AG04449 (cell line): ENCODE results near the gene ZNF771.

ENCODE experiments used
- CTCF ChIA-PET: fragments of 350-600 bp; formaldehyde crosslinking; extraction: SDS; loops from one replicate; lab custom pipeline; 2021; ENCODE audit warnings: antibody characterized with exemption; lab: Yijun Ruan, JAX
- POLR2A ChIA-PET: fragments of 400-600, 350-600 bp; formaldehyde crosslinking; extraction: SDS; loops from one replicate; lab custom pipeline; 2020; ENCODE audit warnings: antibody characterized with exemption, inconsistent platforms; lab: Yijun Ruan, JAX
- DNase-seq: peaks from one replicate; pipeline ENCODE4 v3.0.0-alpha.2; 2010; ENCODE audit warnings: low read depth, low spot score
- H3K4me3 ChIP-seq: 2 replicates; pipeline ENCODE4 v1.5.1; 2011; ENCODE audit warnings: low read depth, mild to moderate bottlenecking, control low read depth, low read length
- CTCF ChIP-seq: IDR thresholded peaks from one replicate; pipeline ENCODE4 v1.5.1; 2011; ENCODE audit warnings: mild to moderate bottlenecking, moderate library complexity, low read length, control low read depth, inconsistent platforms; ENCODE audit not compliant: insufficient read depth; ENCODE audit errors: missing control alignments

Gene ZNF771

GRCh38 chr16:30369091-30369937 lies 38.1 kb upstream of the ZNF771 start:
- ChIA-PET CTCF (interaction anchor here (0.9 to 1.3 kb wide), 6 partner anchors 9 to 61 kb away, joined by 3 to 5 read pairs (median 4); partner anchors contain the start of genes CD2BP2 and DCTPP1), POLR2A (interaction anchor here (1.1 kb wide), 1 partner anchor 13 kb away, joined by 5 read pairs; no protein-coding TSS in a partner anchor)
- TF ChIP-seq CTCF, result no peak
- no peak for DNase-seq
- H3K4me3 ChIP-seq, result peak overlapping the region; percentile 85

GRCh38 chr16:30369938-30370455 lies 37.4 kb upstream of the ZNF771 start:
- ChIA-PET CTCF (interaction anchor here (1.1 to 1.9 kb wide), 5 partner anchors 10 to 278 kb away, joined by 3 to 9 read pairs (median 4); partner anchors contain the start of genes CD2BP2 and TBX6), POLR2A (interaction anchor here (1.0 to 1.9 kb wide), 3 partner anchors 13 to 35 kb away, joined by 4 to 12 read pairs (median 8); partner anchors contain the start of genes CD2BP2 and SEPTIN1)
- TF ChIP-seq CTCF, result no peak
- H3K4me3 ChIP-seq, result peak overlapping the region; percentile 85
- no peak for DNase-seq

GRCh38 chr16:30370456-30371247 lies 36.8 kb upstream of the ZNF771 start, which contains the start of gene TBC1D10B:
TBC1D10B (minus strand) TSS chr16:30370494; CDS start chr16:30370183, 311 bp downstream.
- H3K4me3 ChIP-seq, result peak within 1 kb of the TSS; percentile 85
- ChIA-PET POLR2A (interaction anchor here (0.7 to 1.9 kb wide), 9 partner anchors 12 to 305 kb away, joined by 3 to 12 read pairs (median 4); partner anchors contain the start of genes ALDOA, CD2BP2, SEPTIN1 and TBX6), CTCF (interaction anchor here (0.6 to 2.0 kb wide), 8 partner anchors 9 to 279 kb away, joined by 3 to 9 read pairs (median 4); partner anchors contain the start of genes CD2BP2, TBX6, ZNF48 and ZNF771)
- peak; percentile 13 for TF ChIP-seq CTCF
- peak; percentile 100 for DNase-seq

- POLR2A ChIA-PET, result interaction anchor here (0.7 to 1.9 kb wide), 9 partner anchors 11 to 306 kb away, joined by 3 to 12 read pairs (median 4); partner anchors contain the start of genes ALDOA, CD2BP2, SEPTIN1 and TBX6
- TF ChIP-seq CTCF, result no peak
- CTCF ChIA-PET, result interaction anchor here (0.6 to 2.0 kb wide), 8 partner anchors 9 to 280 kb away, joined by 3 to 9 read pairs (median 4); partner anchors contain the start of genes CD2BP2, TBX6, ZNF48 and ZNF771
- no peak for DNase-seq
- peak overlapping the region; percentile 65 for H3K4me3 ChIP-seq
These were observed 36.1 kb upstream of the ZNF771 start for GRCh38 chr16:30371248-30371816.

DNA sequence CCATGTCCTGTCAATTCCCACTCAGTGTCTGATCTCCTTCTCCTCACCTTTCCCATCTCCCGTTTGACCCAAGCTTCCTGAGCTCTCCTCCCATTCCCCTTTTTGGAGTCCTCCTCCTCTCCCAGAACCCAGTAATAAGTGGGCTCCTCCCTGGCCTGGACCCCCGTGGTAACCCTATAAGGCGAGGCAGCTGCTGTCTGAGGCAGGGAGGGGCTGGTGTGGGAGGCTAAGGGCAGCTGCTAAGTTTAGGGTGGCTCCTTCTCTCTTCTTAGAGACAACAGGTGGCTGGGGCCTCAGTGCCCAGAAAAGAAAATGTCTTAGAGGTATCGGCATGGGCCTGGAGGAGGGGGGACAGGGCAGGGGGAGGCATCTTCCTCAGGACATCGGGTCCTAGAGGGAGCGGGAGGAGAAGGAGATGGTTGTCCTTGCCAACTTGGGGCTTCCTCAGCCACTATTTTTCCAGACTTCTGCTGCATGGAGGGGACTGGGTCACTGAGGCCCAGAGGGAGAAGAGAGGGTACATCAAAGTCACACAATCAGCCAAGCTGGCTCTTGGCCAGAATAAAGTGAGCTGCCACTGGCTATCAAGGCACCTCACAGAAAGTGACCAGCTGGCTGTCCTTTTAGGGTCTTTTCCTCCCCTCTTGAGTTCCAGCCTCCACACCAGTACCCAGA lies 35.2 kb upstream of the ZNF771 start:
- no peak for TF ChIP-seq CTCF
- POLR2A ChIA-PET, result interaction anchor here (1.6 to 1.9 kb wide), 2 partner anchors 10 to 37 kb away, joined by 4 to 8 read pairs; partner anchors contain the start of gene SEPTIN1
- CTCF ChIA-PET, result interaction anchor here (1.2 to 2.0 kb wide), 5 partner anchors 8 to 281 kb away, joined by 3 to 9 read pairs (median 6); partner anchors contain the start of genes TBX6, ZNF48 and ZNF771
- DNase-seq, result no peak
- no peak overlapping the region for H3K4me3 ChIP-seq
